Measurements from ENCODE around the gene CD80. TPM values are rescaled to one million over a fixed set of nuclear protein-coding genes. Genes with fewer than 3 reads are reported as not detected.

The CD80 gene
- total RNA-seq, 1 experiment from 2014 or later = not detected

DNA sequence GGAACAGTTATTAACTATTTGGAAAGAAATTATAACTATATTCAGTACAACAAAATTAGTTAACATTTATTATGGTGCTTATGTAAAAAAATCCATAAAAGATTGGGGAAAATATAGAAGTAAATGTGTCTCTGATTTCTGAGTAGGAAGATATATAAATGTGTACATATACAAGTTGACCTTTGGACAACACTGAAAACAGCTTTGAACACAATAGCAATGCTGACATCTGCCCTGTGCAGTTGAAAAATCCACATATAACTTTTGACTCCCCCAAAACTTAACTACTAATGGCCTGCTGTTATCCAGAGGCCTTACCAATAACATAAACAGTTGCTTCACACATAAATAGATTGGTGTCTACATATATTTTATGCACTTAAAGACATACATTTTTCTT, 48.7 kb downstream of the CD80 start:
- no TSS peak for BruUV-seq (replicated peaks)
- intact Hi-C loops (cut with micrococcal nuclease) = no loop called here
- CTCF ChIA-PET = no interaction called here

More for the DNA sequence above, 48.7 kb downstream of the CD80 start:
- Histone ChIP-seq H3K4me2 (ENCODE audit: low read length) (no peak overlapping the region), H4K20me1 (ENCODE audit: insufficient read depth) (no peaks in the 10 kb centered on the region), H3K9me3 (ENCODE audit: control insufficient read depth in 1 of 2, insufficient read depth in 1 of 2, low read depth in 1 of 2, low read length in 2 of 2) (no peaks in the 10 kb centered on the region), H3K9ac (ENCODE audit: low read length) (no peak overlapping the region), H3K79me2 (ENCODE audit: insufficient read depth, low read length) (0 out of 2 replicates have a peak, but pooled peaks cover 7% of the 10 kb centered on the region), H3K27me3 (ENCODE audit: insufficient read depth, low read length) (no peaks in the 10 kb centered on the region), H3K9me2 (ENCODE audit: insufficient read depth) (no peaks in the 10 kb centered on the region), H3K36me3 (ENCODE audit: control insufficient read depth in 1 of 2, insufficient read depth in 2 of 2, low read length in 2 of 2) (peaks cover 24 to 25% of the 10 kb centered on the region in 2 experiments), H3K4me3 (replicated peaks in 1 of 2; ENCODE audit: low read depth in 1 of 2, low read length in 2 of 2) (no peak overlapping the region), H2AFZ (ENCODE audit: low read depth, low read length, poor library complexity, severe bottlenecking) (no peak overlapping the region), H3K27ac (ENCODE audit: low read depth, low read length) (no peak overlapping the region), H3K4me1 (ENCODE audit: control insufficient read depth in 1 of 2, insufficient read depth in 2 of 2, low read length in 2 of 2) (no peaks in the 10 kb centered on the region)
- ChIA-PET POLR2A (no interaction called here), RAD21 (ENCODE audit: low non-redundant PET in 1 of 2, low total read pairs in 2 of 2, uncharacterized antibody in 2 of 2, unreplicated experiment in 2 of 2) (no interaction called here)
- DNase-seq (ENCODE audit: low read depth, low spot score) (no peak), ATAC-seq (no peak)
- TF ChIP-seq, protein P1, sequence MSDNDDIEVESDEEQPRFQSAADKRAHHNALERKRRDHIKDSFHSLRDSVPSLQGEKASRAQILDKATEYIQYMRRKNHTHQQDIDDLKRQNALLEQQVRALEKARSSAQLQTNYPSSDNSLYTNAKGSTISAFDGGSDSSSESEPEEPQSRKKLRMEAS (IDR thresholded peaks at IDR 0.05) = no peak
- TF ChIP-seq ELF1 (IDR thresholded peaks at IDR 0.05; ENCODE audit: borderline replicate concordance, low read depth) (no peak), POLR2A (IDR thresholded peaks at IDR 0.05; ENCODE audit: borderline replicate concordance, extremely low read depth, insufficient read depth, insufficient read length) (no peak), ZFX (IDR thresholded peaks at IDR 0.05) (no peak), YY1 (IDR thresholded peaks at IDR 0.05; ENCODE audit: extremely low read depth, insufficient replicate concordance, low read depth, low read length) (no peak), SIN3A (IDR thresholded peaks at IDR 0.05; ENCODE audit: low read depth) (no peak), EGR1 (IDR thresholded peaks at IDR 0.05; ENCODE audit: low read depth) (no peak), EZH2phosphoT487 (IDR thresholded peaks at IDR 0.05; ENCODE audit: borderline replicate concordance) (no peak), JUND (IDR thresholded peaks at IDR 0.05) (no peak), FOSL1 (IDR thresholded peaks at IDR 0.05; ENCODE audit: low read depth) (no peak), EZH2 (IDR thresholded peaks at IDR 0.05) (no peak), SRF (IDR thresholded peaks at IDR 0.05; ENCODE audit: low read depth) (no peak), SP1 (IDR thresholded peaks at IDR 0.05; ENCODE audit: low read depth) (no peak), CBX3 (IDR thresholded peaks at IDR 0.05; ENCODE audit: low read depth) (no peak), RAD21 (IDR thresholded peaks at IDR 0.05; ENCODE audit: low read depth) (no peak)
- TF ChIP-seq, protein P2, sequence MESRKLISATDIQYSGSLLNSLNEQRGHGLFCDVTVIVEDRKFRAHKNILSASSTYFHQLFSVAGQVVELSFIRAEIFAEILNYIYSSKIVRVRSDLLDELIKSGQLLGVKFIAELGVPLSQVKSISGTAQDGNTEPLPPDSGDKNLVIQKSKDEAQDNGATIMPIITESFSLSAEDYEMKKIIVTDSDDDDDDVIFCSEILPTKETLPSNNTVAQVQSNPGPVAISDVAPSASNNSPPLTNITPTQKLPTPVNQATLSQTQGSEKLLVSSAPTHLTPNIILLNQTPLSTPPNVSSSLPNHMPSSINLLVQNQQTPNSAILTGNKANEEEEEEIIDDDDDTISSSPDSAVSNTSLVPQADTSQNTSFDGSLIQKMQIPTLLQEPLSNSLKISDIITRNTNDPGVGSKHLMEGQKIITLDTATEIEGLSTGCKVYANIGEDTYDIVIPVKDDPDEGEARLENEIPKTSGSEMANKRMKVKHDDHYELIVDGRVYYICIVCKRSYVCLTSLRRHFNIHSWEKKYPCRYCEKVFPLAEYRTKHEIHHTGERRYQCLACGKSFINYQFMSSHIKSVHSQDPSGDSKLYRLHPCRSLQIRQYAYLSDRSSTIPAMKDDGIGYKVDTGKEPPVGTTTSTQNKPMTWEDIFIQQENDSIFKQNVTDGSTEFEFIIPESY (IDR thresholded peaks at IDR 0.05; ENCODE audit: extremely low read depth, insufficient replicate concordance, low read length) = no peak
- TF ChIP-seq, protein P3, sequence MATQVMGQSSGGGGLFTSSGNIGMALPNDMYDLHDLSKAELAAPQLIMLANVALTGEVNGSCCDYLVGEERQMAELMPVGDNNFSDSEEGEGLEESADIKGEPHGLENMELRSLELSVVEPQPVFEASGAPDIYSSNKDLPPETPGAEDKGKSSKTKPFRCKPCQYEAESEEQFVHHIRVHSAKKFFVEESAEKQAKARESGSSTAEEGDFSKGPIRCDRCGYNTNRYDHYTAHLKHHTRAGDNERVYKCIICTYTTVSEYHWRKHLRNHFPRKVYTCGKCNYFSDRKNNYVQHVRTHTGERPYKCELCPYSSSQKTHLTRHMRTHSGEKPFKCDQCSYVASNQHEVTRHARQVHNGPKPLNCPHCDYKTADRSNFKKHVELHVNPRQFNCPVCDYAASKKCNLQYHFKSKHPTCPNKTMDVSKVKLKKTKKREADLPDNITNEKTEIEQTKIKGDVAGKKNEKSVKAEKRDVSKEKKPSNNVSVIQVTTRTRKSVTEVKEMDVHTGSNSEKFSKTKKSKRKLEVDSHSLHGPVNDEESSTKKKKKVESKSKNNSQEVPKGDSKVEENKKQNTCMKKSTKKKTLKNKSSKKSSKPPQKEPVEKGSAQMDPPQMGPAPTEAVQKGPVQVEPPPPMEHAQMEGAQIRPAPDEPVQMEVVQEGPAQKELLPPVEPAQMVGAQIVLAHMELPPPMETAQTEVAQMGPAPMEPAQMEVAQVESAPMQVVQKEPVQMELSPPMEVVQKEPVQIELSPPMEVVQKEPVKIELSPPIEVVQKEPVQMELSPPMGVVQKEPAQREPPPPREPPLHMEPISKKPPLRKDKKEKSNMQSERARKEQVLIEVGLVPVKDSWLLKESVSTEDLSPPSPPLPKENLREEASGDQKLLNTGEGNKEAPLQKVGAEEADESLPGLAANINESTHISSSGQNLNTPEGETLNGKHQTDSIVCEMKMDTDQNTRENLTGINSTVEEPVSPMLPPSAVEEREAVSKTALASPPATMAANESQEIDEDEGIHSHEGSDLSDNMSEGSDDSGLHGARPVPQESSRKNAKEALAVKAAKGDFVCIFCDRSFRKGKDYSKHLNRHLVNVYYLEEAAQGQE (IDR thresholded peaks at IDR 0.05; ENCODE audit: low read depth) = no peak
- TF ChIP-seq, protein P4, sequence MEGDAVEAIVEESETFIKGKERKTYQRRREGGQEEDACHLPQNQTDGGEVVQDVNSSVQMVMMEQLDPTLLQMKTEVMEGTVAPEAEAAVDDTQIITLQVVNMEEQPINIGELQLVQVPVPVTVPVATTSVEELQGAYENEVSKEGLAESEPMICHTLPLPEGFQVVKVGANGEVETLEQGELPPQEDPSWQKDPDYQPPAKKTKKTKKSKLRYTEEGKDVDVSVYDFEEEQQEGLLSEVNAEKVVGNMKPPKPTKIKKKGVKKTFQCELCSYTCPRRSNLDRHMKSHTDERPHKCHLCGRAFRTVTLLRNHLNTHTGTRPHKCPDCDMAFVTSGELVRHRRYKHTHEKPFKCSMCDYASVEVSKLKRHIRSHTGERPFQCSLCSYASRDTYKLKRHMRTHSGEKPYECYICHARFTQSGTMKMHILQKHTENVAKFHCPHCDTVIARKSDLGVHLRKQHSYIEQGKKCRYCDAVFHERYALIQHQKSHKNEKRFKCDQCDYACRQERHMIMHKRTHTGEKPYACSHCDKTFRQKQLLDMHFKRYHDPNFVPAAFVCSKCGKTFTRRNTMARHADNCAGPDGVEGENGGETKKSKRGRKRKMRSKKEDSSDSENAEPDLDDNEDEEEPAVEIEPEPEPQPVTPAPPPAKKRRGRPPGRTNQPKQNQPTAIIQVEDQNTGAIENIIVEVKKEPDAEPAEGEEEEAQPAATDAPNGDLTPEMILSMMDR (IDR thresholded peaks at IDR 0.05 in 2 of 3, conservative IDR thresholded peaks at IDR 0.05 in 1 of 3; ENCODE audit: borderline replicate concordance in 1 of 3, insufficient read depth in 1 of 3, low read depth in 2 of 3, low read length in 2 of 3) = no peak
- TF ChIP-seq, protein P5, sequence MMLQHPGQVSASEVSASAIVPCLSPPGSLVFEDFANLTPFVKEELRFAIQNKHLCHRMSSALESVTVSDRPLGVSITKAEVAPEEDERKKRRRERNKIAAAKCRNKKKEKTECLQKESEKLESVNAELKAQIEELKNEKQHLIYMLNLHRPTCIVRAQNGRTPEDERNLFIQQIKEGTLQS (IDR thresholded peaks at IDR 0.05) = no peak
